22Rv1 (cell line): ENCODE data around the gene TRIM37.
"Not testable (repeated sequence)": the region's sequence is repeated elsewhere in the genome, so short reads cannot be mapped to it uniquely, and the experiment has no call there.

ENCODE experiments used
- H3K27ac ChIP-seq: fragments of 450-650 bp; 2 replicates; pipeline ENCODE4 v1.5.1; 2017
- ZFX ChIP-seq: fragments of 450-650 bp; IDR thresholded peaks from 2 replicates; pipeline ENCODE4 v1.6.1; 2017; ENCODE audit warnings: antibody characterized with exemption, borderline replicate concordance
- TF ChIP-seq, protein P1 (sequence below): fragments of 450-650 bp; IDR thresholded peaks from 2 replicates; pipeline ENCODE4 v1.5.1; 2017; ENCODE audit warnings: mild to moderate bottlenecking

TRIM37 gene

DNA sequence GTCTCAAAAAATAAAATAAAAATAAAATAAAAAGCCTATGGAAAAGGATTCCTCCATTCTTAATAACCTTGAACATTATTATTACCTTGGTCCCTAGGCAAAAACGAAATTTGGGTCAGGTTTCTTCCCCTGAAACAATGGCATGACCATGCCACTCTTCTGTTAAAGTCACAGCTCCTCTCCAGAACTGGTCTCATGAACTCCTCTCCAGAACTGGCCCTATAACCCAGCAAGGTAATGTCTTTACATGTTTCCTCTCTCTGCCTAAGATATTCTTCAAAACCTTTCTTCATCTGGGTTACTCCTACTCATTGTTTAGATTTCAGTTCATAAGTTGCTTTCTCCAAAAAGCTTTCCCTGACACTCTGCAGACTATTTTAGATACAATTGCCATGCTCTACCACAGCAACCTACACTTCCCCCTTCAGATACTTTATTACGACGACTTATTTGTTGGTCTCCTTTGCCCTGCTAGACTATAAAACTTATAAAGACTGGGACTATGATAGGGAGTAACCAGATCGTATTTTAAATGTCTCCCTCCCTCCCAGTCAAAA is 13.5 kb downstream of the TRIM37 start:
- TF ChIP-seq, protein P1, sequence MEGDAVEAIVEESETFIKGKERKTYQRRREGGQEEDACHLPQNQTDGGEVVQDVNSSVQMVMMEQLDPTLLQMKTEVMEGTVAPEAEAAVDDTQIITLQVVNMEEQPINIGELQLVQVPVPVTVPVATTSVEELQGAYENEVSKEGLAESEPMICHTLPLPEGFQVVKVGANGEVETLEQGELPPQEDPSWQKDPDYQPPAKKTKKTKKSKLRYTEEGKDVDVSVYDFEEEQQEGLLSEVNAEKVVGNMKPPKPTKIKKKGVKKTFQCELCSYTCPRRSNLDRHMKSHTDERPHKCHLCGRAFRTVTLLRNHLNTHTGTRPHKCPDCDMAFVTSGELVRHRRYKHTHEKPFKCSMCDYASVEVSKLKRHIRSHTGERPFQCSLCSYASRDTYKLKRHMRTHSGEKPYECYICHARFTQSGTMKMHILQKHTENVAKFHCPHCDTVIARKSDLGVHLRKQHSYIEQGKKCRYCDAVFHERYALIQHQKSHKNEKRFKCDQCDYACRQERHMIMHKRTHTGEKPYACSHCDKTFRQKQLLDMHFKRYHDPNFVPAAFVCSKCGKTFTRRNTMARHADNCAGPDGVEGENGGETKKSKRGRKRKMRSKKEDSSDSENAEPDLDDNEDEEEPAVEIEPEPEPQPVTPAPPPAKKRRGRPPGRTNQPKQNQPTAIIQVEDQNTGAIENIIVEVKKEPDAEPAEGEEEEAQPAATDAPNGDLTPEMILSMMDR: no peak
- TF ChIP-seq ZFX: no peak
- no peak overlapping the region for H3K27ac ChIP-seq

DNA sequence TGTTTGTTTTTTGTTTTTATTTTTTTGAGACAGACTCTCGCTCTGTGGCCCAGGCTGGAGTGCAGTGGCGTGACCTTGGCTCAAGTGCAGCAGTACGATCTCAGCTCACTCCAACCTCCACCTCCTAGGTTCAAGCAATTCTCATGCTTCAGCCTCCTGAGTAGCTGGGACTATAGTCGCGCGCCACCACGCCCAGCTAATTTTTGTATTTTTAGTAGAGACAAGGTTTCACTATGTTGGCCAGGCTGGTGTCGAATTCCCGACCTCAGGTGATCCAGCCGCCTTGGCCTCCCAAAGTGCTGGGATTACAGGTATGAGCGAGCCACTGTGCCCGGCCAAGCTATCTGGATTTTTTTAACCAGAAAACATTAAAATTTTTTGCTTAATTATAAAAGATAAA is 16.1 kb downstream of the TRIM37 start:
- H3K27ac ChIP-seq: not testable (repeated sequence)

DNA sequence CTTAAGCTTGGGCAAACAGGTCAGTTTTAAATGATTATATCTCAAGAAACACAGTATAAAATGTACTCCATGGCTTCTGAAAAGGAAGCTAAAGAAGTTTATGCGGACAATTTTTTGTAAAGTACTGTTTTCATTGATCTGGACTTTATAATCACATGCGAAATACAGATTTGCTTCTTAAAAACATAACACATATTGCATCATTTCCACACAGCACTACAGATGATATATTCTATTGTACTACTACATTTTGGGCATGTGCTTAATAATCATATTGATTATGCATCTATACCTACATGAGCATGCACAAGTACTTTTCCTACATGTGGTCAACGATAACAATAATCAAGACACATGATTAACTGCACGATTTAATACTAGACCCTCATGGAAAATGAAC is 22.5 kb downstream of the TRIM37 start:
- H3K27ac ChIP-seq: no peak overlapping the region
- TF ChIP-seq ZFX: no peak
- TF ChIP-seq, protein P1: no peak

DNA sequence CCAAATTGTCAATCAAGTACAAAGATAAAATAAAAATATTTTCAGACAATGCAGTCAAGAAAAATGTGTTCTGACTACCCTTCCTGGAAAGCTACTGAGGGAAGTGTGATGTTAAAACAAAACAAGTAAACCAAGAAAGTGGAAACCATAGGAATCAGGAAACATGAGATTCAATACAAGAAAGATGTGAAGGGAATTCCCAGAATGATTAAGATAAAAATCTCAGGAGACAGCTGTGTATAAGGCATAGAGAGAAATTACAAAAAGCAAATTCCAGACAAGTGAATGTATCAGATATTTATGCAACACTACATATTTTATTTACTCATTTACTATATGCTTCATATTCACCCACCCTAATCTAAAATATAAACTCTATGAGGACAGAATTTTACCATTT is 32.2 kb downstream of the TRIM37 start:
- TF ChIP-seq ZFX: no peak
- TF ChIP-seq, protein P1: no peak
- no peak overlapping the region for H3K27ac ChIP-seq

DNA sequence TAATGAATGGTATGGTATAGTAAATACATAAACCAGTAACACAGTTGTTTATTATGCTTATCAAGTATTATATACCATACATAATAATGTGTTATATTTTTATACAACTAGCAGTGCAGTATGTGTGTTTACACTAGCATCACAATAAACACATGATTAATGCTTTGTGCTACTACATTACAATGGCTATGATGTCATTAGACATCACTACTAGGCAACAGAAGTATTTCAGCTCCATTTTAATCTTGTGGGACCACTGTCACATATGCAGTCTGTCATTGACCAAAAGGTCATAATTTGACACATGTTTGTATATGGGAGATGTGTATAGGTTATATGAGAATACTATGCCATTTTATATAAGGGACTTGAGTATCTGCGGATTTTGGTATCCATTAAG is 32.7 kb downstream of the TRIM37 start:
- no peak for TF ChIP-seq ZFX
- TF ChIP-seq, protein P1: no peak
- no peak overlapping the region for H3K27ac ChIP-seq

DNA sequence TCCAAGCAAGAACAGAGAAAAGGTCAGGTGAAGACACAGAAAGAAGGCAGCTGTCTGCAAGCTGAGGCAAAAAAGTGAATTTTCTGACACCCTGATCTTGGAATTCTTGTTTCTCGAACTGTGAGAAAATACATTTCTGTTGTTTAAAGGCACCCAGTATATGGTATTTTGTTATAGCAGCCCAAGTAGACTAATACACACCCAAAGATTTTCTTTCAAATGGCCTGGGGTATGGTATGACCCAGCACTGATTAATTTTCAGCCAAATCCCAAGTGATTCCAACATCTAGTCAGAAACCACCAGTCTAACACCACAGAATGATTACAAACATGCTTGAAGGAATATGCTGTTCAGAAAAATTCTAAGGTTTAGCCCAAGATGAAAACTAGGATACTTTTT is 36.8 kb downstream of the TRIM37 start:
- TF ChIP-seq, protein P1: no peak
- TF ChIP-seq ZFX: no peak
- no peak overlapping the region for H3K27ac ChIP-seq

DNA sequence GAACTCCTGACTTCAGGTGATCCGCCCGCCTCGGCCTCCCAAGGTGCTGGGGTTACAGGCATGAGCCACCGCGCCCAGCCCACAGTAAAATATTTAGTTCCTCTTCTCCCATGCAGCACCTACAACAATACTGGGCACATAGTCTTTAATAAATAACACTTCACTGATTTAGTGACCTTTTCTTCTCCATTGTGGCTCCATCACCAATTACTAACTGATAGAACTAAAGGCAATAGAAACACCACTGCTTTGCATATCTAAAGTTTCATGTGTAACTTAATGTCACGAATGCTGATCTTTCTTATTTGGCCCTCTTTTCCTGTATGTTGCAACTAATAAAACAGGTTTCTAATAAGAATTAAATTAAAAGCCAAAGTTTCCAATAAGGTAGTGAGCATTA is 38.9 kb downstream of the TRIM37 start:
- TF ChIP-seq, protein P1: no peak
- TF ChIP-seq ZFX: no peak
- no peak overlapping the region for H3K27ac ChIP-seq

DNA sequence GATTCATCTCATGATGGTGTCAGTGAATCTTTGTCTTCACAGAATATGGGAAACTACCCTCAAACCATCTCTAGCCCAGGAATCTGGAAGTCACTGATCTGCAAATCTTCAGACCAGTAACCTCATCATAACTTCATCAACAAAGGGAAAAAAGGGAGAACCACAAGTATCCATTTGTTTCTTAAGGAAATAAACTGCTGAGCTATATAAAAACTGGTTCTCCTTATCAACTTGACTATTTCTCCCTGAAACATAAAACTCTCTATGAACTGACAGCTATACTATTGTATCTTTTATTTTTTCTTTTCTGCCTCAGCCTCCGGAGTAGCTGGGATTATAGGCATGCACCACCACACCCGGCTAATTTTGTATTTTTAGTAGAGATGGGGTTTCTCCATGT is 39.3 kb downstream of the TRIM37 start:
- TF ChIP-seq ZFX: no peak
- TF ChIP-seq, protein P1: no peak
- no peak overlapping the region for H3K27ac ChIP-seq
